Trophoblast cell (in vitro differentiated cells and primary cell): ENCODE measurements around the gene CPNE9.

Source experiments
- DNase-seq, 2 donors: peaks; one replicate each; pipeline ENCODE4 v3.0.0-alpha.2; 2016
- H2AFZ ChIP-seq: 2 replicates; pipeline ENCODE4 v1.6.1; 2013; ENCODE audit warnings: low read length, moderate library complexity, mild to moderate bottlenecking; ENCODE audit not compliant: insufficient read depth, poor library complexity
- H2AK5ac ChIP-seq: 2 replicates; pipeline ENCODE4 v1.6.1; 2013; ENCODE audit warnings: mild to moderate bottlenecking, low read length
- H2BK120ac ChIP-seq: 2 replicates; pipeline ENCODE4 v1.6.1; 2013; ENCODE audit warnings: low read length, mild to moderate bottlenecking, moderate library complexity; ENCODE audit not compliant: insufficient read depth, poor library complexity
- H2BK12ac ChIP-seq: 2 replicates; pipeline ENCODE4 v1.6.1; 2013; ENCODE audit warnings: mild to moderate bottlenecking, low read length, moderate library complexity
- H2BK5ac ChIP-seq: 2 replicates; pipeline ENCODE4 v1.6.1; 2013; ENCODE audit warnings: low read length, low read depth, moderate library complexity, mild to moderate bottlenecking; ENCODE audit not compliant: poor library complexity
- H3K14ac ChIP-seq: 2 replicates; pipeline ENCODE4 v1.6.1; 2013; ENCODE audit warnings: mild to moderate bottlenecking, low read length
- H3K18ac ChIP-seq: 2 replicates; pipeline ENCODE4 v1.6.1; 2013; ENCODE audit warnings: mild to moderate bottlenecking, low read length
- H3K23ac ChIP-seq: 2 replicates; pipeline ENCODE4 v1.6.1; 2013; ENCODE audit warnings: low read length
- H3K27ac ChIP-seq: 2 replicates; pipeline ENCODE4 v1.5.1; 2013; ENCODE audit warnings: low read depth, mild to moderate bottlenecking, inconsistent platforms, low read length, moderate library complexity
- H3K27me3 ChIP-seq: 2 replicates; pipeline ENCODE4 v1.6.1; 2013; ENCODE audit warnings: inconsistent platforms, mild to moderate bottlenecking, low read length, moderate library complexity; ENCODE audit not compliant: insufficient read depth
- H3K36me3 ChIP-seq, 2 experiments: 1 replicate in 1 of 2; 2 replicates in 1 of 2; pipeline ENCODE4 v1.6.1; 2013; ENCODE audit warnings: low read length in 2 of 2, mild to moderate bottlenecking in 2 of 2, moderate library complexity in 1 of 2; ENCODE audit not compliant: insufficient read depth in 2 of 2, control insufficient read depth in 1 of 2
- H3K4ac ChIP-seq: 2 replicates; pipeline ENCODE4 v1.6.1; 2013; ENCODE audit warnings: low read depth, mild to moderate bottlenecking, low read length, moderate library complexity
- H3K4me1 ChIP-seq, 2 experiments: 1 replicate in 1 of 2; 2 replicates in 1 of 2; pipeline ENCODE4 v1.6.1; 2013; ENCODE audit warnings: low read length in 2 of 2, mild to moderate bottlenecking in 2 of 2, moderate library complexity in 1 of 2; ENCODE audit not compliant: insufficient read depth in 2 of 2, control insufficient read depth in 1 of 2
- H3K4me2 ChIP-seq: 2 replicates; pipeline ENCODE4 v1.6.1; 2013; ENCODE audit warnings: inconsistent platforms, mild to moderate bottlenecking, low read length, moderate library complexity
- H3K4me3 ChIP-seq: 2 replicates; pipeline ENCODE4 v1.5.1; 2013; ENCODE audit warnings: mild to moderate bottlenecking, low read depth, low read length, inconsistent platforms
- H3K79me1 ChIP-seq: one replicate; pipeline ENCODE4 v1.6.1; 2013; ENCODE audit warnings: low read length
- H3K79me2 ChIP-seq: 2 replicates; pipeline ENCODE4 v1.6.1; 2013; ENCODE audit warnings: low read length, mild to moderate bottlenecking; ENCODE audit not compliant: control insufficient read depth, insufficient read depth, poor library complexity
- H3K9ac ChIP-seq: 2 replicates; pipeline ENCODE4 v1.6.1; 2013; ENCODE audit warnings: mild to moderate bottlenecking, low read length
- H3K9me3 ChIP-seq: 2 replicates; pipeline ENCODE4 v1.6.1; 2013; ENCODE audit warnings: low read depth, mild to moderate bottlenecking, control low read depth, inconsistent platforms, low read length; ENCODE audit not compliant: insufficient read depth
- H4K12ac ChIP-seq: 2 replicates; pipeline ENCODE4 v1.6.1; 2013; ENCODE audit warnings: low read depth, mild to moderate bottlenecking, low read length, moderate library complexity
- H4K8ac ChIP-seq: 2 replicates; pipeline ENCODE4 v1.6.1; 2013; ENCODE audit warnings: low read depth, mild to moderate bottlenecking, low read length, moderate library complexity
- H4K91ac ChIP-seq: one replicate; pipeline ENCODE4 v1.6.1; 2013; ENCODE audit warnings: low read depth, mild to moderate bottlenecking, low read length, moderate library complexity
- WGBS: extraction: QIAGEN DNeasy Blood & Tissue Kit; methylation state at CpG from one replicate; pipeline ENCODE4 v1.1.7; 2013; ENCODE audit warnings: missing lambda C conversion rate; ENCODE audit not compliant: insufficient read length, insufficient coverage; ENCODE audit errors: extremely low coverage; 5-methylcytosine and 5-hydroxymethylcytosine counted together

CPNE9 gene

DNA sequence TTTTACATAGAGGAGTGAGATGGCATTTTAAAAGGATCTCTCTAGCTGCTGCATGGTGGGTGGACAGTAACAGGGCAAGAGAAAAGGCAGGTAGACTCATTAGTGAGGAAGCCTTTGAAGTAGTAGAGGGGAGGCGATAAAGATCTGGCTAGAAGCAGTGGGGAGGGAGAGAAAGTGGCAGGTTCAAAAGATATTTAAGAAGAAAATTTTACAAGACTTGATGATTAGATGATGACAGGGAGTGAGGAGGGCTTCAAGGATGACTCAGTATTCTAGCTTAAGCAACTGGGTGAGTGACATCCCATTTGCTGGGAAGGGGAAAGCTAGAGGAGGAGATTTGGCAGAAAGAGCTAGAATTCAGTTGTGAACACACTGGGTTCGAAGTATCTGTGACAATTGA, 24.1 kb downstream of the CPNE9 start:
- Histone ChIP-seq H2AK5ac (no peak overlapping the region), H3K18ac (no peak overlapping the region), H3K14ac (no peak overlapping the region), H2BK12ac (no peak overlapping the region), H4K12ac (no peak overlapping the region), H3K79me2 (peaks cover 14% of the 10 kb centered on the region), H2BK5ac (no peak overlapping the region), H3K4me3 (no peak overlapping the region), H2AFZ (no peak overlapping the region), H3K9ac (no peak overlapping the region), H3K4me1 (peaks cover 4 to 5% of the 10 kb centered on the region in 2 experiments), H3K36me3 (peaks cover 0 to 1% of the 10 kb centered on the region in 2 experiments), H3K4ac (no peak overlapping the region), H4K91ac (no peak overlapping the region), H3K27me3 (no peaks in the 10 kb centered on the region), H3K9me3 (no peaks in the 10 kb centered on the region), H3K79me1 (peaks cover 9% of the 10 kb centered on the region), H3K4me2 (no peak overlapping the region), H4K8ac (no peak overlapping the region), H3K23ac (no peak overlapping the region), H2BK120ac (no peak overlapping the region), H3K27ac (no peak overlapping the region)
- no peak for DNase-seq
- no CpG with 5 or more reads among the region's 2 CpGs for WGBS

DNA sequence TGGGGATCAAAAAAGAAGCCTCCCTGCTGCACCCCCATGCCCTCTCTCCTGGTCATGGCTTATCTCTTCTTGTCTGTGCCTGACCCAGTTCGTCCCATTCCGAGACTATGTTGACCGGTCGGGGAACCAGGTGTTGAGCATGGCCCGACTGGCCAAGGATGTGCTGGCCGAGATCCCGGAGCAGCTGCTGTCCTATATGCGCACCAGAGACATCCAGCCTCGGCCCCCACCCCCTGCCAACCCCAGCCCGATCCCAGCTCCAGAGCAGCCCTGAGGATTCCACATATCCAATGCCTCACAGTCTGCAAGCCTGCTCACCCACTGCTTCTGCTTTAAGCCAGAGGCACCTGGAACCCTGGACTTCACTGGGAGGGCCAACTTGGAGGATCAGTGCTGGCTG, 25.8 kb downstream of the CPNE9 start:
- H4K91ac ChIP-seq = no peak overlapping the region
- no CpG with 5 or more reads among the region's 10 CpGs for WGBS

GRCh38 chr3:9730657-9731205, 27.1 kb downstream of the CPNE9 start:
- Histone ChIP-seq H3K4me2 (peak overlapping the region; percentile 65), H3K9ac (no peak overlapping the region), H2BK5ac (no peak overlapping the region), H3K9me3 (no peaks in the 10 kb centered on the region), H3K27ac (peak overlapping the region; percentile 77), H3K27me3 (no peaks in the 10 kb centered on the region), H3K14ac (no peak overlapping the region), H3K79me2 (peaks cover 17% of the 10 kb centered on the region), H4K91ac (no peak overlapping the region), H3K4me1 (peaks cover 8 to 10% of the 10 kb centered on the region in 2 experiments), H3K4ac (no peak overlapping the region), H3K36me3 (peaks cover 12 to 17% of the 10 kb centered on the region in 2 experiments), H3K23ac (no peak overlapping the region), H2AK5ac (no peak overlapping the region), H3K4me3 (peak overlapping the region; percentile 62), H4K8ac (peak overlapping the region; percentile 76), H3K18ac (no peak overlapping the region), H2AFZ (peak overlapping the region; percentile 83), H3K79me1 (peaks cover 9% of the 10 kb centered on the region), H2BK12ac (no peak overlapping the region), H4K12ac (peak overlapping the region; percentile 14), H2BK120ac (no peak overlapping the region)
- WGBS = no CpG with 5 or more reads among the region's 17 CpGs
- DNase-seq = no peak

More for the DNA sequence above, 25.8 kb downstream of the CPNE9 start:
- Histone ChIP-seq H2AFZ (no peak overlapping the region), H4K8ac (no peak overlapping the region), H3K4me1 (peaks cover 8 to 10% of the 10 kb centered on the region in 2 experiments), H3K79me1 (peaks cover 9% of the 10 kb centered on the region), H2BK12ac (no peak overlapping the region), H3K27me3 (no peaks in the 10 kb centered on the region), H3K9ac (no peak overlapping the region), H2BK120ac (no peak overlapping the region), H3K27ac (no peak overlapping the region), H3K14ac (no peak overlapping the region), H3K23ac (no peak overlapping the region), H3K18ac (no peak overlapping the region), H3K79me2 (peaks cover 17% of the 10 kb centered on the region), H4K12ac (no peak overlapping the region), H2AK5ac (no peak overlapping the region), H2BK5ac (no peak overlapping the region), H3K9me3 (no peaks in the 10 kb centered on the region), H3K4me2 (no peak overlapping the region), H3K4ac (no peak overlapping the region), H3K4me3 (no peak overlapping the region), H3K36me3 (peaks cover 7 to 10% of the 10 kb centered on the region in 2 experiments)
- DNase-seq = no peak

GRCh38 chr3:9731206-9732079, 27.8 kb downstream of the CPNE9 start, which contains the start of gene BRPF1:
BRPF1 (plus strand) TSS chr3:9731735; CDS start chr3:9734141, 2,406 bp downstream.
- Histone ChIP-seq H2AFZ (peak within 1 kb of the TSS; percentile 99), H2BK120ac (peak within 1 kb of the TSS; percentile 100), H4K12ac (peak within 1 kb of the TSS; percentile 93), H3K4ac (peak within 1 kb of the TSS; percentile 97), H3K27me3 (no peaks in the 10 kb centered on the region), H3K9ac (peak within 1 kb of the TSS; percentile 96), H2BK5ac (peak within 1 kb of the TSS; percentile 100), H4K91ac (peak within 1 kb of the TSS; percentile 99), H3K23ac (no peak within 1 kb of the TSS), H3K36me3 (peaks cover 13 to 21% of the 10 kb centered on the region in 2 experiments), H3K18ac (peak within 1 kb of the TSS; percentile 92), H2BK12ac (peak within 1 kb of the TSS; percentile 72), H3K4me2 (peak within 1 kb of the TSS; percentile 88), H3K4me1 (peaks cover 8 to 10% of the 10 kb centered on the region in 2 experiments), H3K79me2 (peaks cover 17% of the 10 kb centered on the region), H3K9me3 (no peaks in the 10 kb centered on the region), H2AK5ac (peak within 1 kb of the TSS; percentile 91), H4K8ac (peak within 1 kb of the TSS; percentile 99), H3K14ac (peak within 1 kb of the TSS; percentile 99), H3K4me3 (peak within 1 kb of the TSS; percentile 97), H3K79me1 (peaks cover 9% of the 10 kb centered on the region), H3K27ac (peak within 1 kb of the TSS; percentile 92)
- no CpG with 5 or more reads among the region's 88 CpGs for WGBS
- DNase-seq = peak; percentile 97 to 99
